Esophagus (tissue), 2 donors: ENCODE results near the gene C10orf67. TPM values are rescaled to one million over a fixed set of nuclear protein-coding genes. Genes with fewer than 3 reads are reported as not detected.

Experiments
- H3K27ac ChIP-seq, 2 donors: one replicate each; pipeline ENCODE4 v1.5.1; 2013; ENCODE audit warnings: low read depth in 2 of 2, mild to moderate bottlenecking in 2 of 2, inconsistent platforms in 1 of 2, low read length in 1 of 2, moderate library complexity in 1 of 2
- H3K27me3 ChIP-seq, 2 donors: one replicate each; pipeline ENCODE4 v1.6.1; 2013; ENCODE audit warnings: low read length in 2 of 2, control low read depth in 1 of 2, mild to moderate bottlenecking in 1 of 2; ENCODE audit not compliant: insufficient read depth in 2 of 2, control insufficient read depth in 1 of 2
- H3K36me3 ChIP-seq, 2 donors: one replicate each; pipeline ENCODE4 v1.6.1; 2013; ENCODE audit warnings: low read length in 1 of 2; ENCODE audit not compliant: control insufficient read depth in 2 of 2, insufficient read depth in 2 of 2
- H3K4me1 ChIP-seq, 2 donors: one replicate each; pipeline ENCODE4 v1.6.1; 2013; ENCODE audit warnings: low read length in 1 of 2; ENCODE audit not compliant: control insufficient read depth in 2 of 2, insufficient read depth in 2 of 2
- H3K4me3 ChIP-seq, 2 donors: one replicate each; pipeline ENCODE4 v1.5.1; 2013; ENCODE audit warnings: low read length in 2 of 2, mild to moderate bottlenecking in 2 of 2, low read depth in 1 of 2, moderate library complexity in 1 of 2
- H3K9me3 ChIP-seq, 2 donors: one replicate each; pipeline ENCODE4 v1.6.1; 2013; ENCODE audit warnings: mild to moderate bottlenecking in 2 of 2, low read depth in 1 of 2, low read length in 1 of 2, moderate library complexity in 1 of 2; ENCODE audit not compliant: control insufficient read depth in 2 of 2, insufficient read depth in 1 of 2
- WGBS, 2 donors: extraction: QIAGEN DNeasy Blood & Tissue Kit; methylation state at CpG; one replicate each; pipeline ENCODE4 v1.1.7; 2013; 5-methylcytosine and 5-hydroxymethylcytosine counted together
- polyA plus RNA-seq, 2 donors: library from polyadenylated mRNA; stranded (reverse); fragments of 200-250 nt; gene quantifications; one replicate each; pipeline ENCODE4 v1.2.3, GENCODE V29; 2013
- donor health status: healthy with polysubstance abuse.
- donor health status: Bipolar disorder and iron deficiency.

C10orf67 gene
- polyA plus RNA-seq, 2 donors = 0.04 to 0.08 TPM

GRCh38 chr10:23202779-23203178, 141.8 kb downstream of the C10orf67 start:
- Histone ChIP-seq H3K9me3 (peaks cover 0 to 2% of the 10 kb centered on the region in 2 donors), H3K4me1 (no peaks in the 10 kb centered on the region), H3K27ac (no peak overlapping the region), H3K27me3 (peaks cover 7 to 27% of the 10 kb centered on the region in 2 donors), H3K4me3 (no peak overlapping the region), H3K36me3 (no peaks in the 10 kb centered on the region)
- WGBS, 2 donors = 4 to 5% methylated on average over 3 of the region's 3 CpGs

GRCh38 chr10:23201837-23202236, 142.8 kb downstream of the C10orf67 start:
- no peak overlapping the region for H3K4me3 ChIP-seq
- no peaks in the 10 kb centered on the region for H3K4me1 ChIP-seq
- H3K9me3 ChIP-seq = peaks cover 0 to 2% of the 10 kb centered on the region in 2 donors
- H3K27me3 ChIP-seq = peaks cover 7 to 34% of the 10 kb centered on the region in 2 donors
- 7 to 15% methylated on average over 4 of the region's 4 CpGs for WGBS, 2 donors
- no peaks in the 10 kb centered on the region for H3K36me3 ChIP-seq
- H3K27ac ChIP-seq = no peak overlapping the region

- peaks cover 0 to 2% of the 10 kb centered on the region in 2 donors for H3K9me3 ChIP-seq
- 4% methylated on average over 11 of the region's 11 CpGs for WGBS, 2 donors
- H3K27ac ChIP-seq = no peak overlapping the region
- no peaks in the 10 kb centered on the region for H3K4me1 ChIP-seq
- H3K27me3 ChIP-seq = peaks cover 7 to 36% of the 10 kb centered on the region in 2 donors
- H3K36me3 ChIP-seq = no peaks in the 10 kb centered on the region
- no peak overlapping the region for H3K4me3 ChIP-seq
Observed at GRCh38 chr10:23200997-23201652, 143.5 kb downstream of the C10orf67 start.

GRCh38 chr10:23200586-23200985, 144.0 kb downstream of the C10orf67 start:
- Histone ChIP-seq H3K9me3 (peaks cover 0 to 2% of the 10 kb centered on the region in 2 donors), H3K4me1 (no peaks in the 10 kb centered on the region), H3K4me3 (no peak overlapping the region), H3K27ac (no peak overlapping the region), H3K27me3 (peaks cover 7 to 39% of the 10 kb centered on the region in 2 donors), H3K36me3 (no peaks in the 10 kb centered on the region)
- 10 to 13% methylated on average over 12 of the region's 12 CpGs for WGBS, 2 donors

- no peak overlapping the region for H3K27ac ChIP-seq
- WGBS, 2 donors = 3 to 6% methylated on average over 30 of the region's 30 CpGs
- peaks cover 11 to 44% of the 10 kb centered on the region in 2 donors for H3K27me3 ChIP-seq
- H3K36me3 ChIP-seq = no peaks in the 10 kb centered on the region
- peaks cover 0 to 2% of the 10 kb centered on the region in 2 donors for H3K4me1 ChIP-seq
- no peak overlapping the region for H3K4me3 ChIP-seq
- peaks cover 0 to 3% of the 10 kb centered on the region in 2 donors for H3K9me3 ChIP-seq
Observed at GRCh38 chr10:23199768-23200511, 144.7 kb downstream of the C10orf67 start.

- peaks cover 16 to 44% of the 10 kb centered on the region in 2 donors for H3K27me3 ChIP-seq
- H3K4me1 ChIP-seq = peaks cover 0 to 6% of the 10 kb centered on the region in 2 donors
- H3K4me3 ChIP-seq = no peak overlapping the region
- peaks cover 0 to 6% of the 10 kb centered on the region in 2 donors for H3K9me3 ChIP-seq
- H3K27ac ChIP-seq = no peak overlapping the region
- WGBS, 2 donors = 3% methylated on average over 52 to 60 of the region's 60 CpGs
- no peaks in the 10 kb centered on the region for H3K36me3 ChIP-seq
Observed at GRCh38 chr10:23198940-23199767, 145.4 kb downstream of the C10orf67 start.

- Histone ChIP-seq H3K9me3 (peaks cover 0 to 6% of the 10 kb centered on the region in 2 donors), H3K36me3 (no peaks in the 10 kb centered on the region), H3K27ac (no peak overlapping the region), H3K27me3 (peaks cover 17 to 40% of the 10 kb centered on the region in 2 donors), H3K4me1 (peaks cover 0 to 6% of the 10 kb centered on the region in 2 donors), H3K4me3 (no peak overlapping the region)
- WGBS, 2 donors = 2 to 5% methylated on average over 13 of the region's 13 CpGs
Observed at GRCh38 chr10:23198610-23198939, 146.0 kb downstream of the C10orf67 start.

- Histone ChIP-seq H3K36me3 (no peaks in the 10 kb centered on the region), H3K27me3 (peaks cover 24 to 40% of the 10 kb centered on the region in 2 donors), H3K4me3 (no peak overlapping the region), H3K4me1 (peaks cover 2 to 13% of the 10 kb centered on the region in 2 donors), H3K9me3 (peaks cover 0 to 6% of the 10 kb centered on the region in 2 donors), H3K27ac (no peak overlapping the region)
- WGBS, 2 donors = 4 to 6% methylated on average over 12 of the region's 12 CpGs
Observed at GRCh38 chr10:23197416-23197861, 147.2 kb downstream of the C10orf67 start.

- Histone ChIP-seq H3K9me3 (peaks cover 0 to 6% of the 10 kb centered on the region in 2 donors), H3K4me1 (peaks cover 2 to 14% of the 10 kb centered on the region in 2 donors), H3K27me3 (peaks cover 28 to 45% of the 10 kb centered on the region in 2 donors), H3K27ac (no peak overlapping the region), H3K36me3 (no peaks in the 10 kb centered on the region), H3K4me3 (no peak overlapping the region)
- WGBS, 2 donors = 12 to 24% methylated on average over 3 of the region's 3 CpGs
Observed at GRCh38 chr10:23196915-23197314, 147.7 kb downstream of the C10orf67 start.
